Stimulated activated naive CD4-positive, alpha-beta T cell treated with Interleukin-2 at 50 U/mL for 16 hours (primary cell): ENCODE measurements around the gene MYBPC3.

ENCODE experiments used
- DNase-seq: peaks from one replicate; lab custom pipeline; 2025; lab: John Stamatoyannopoulos, UW

The MYBPC3 gene

GRCh38 chr11:47352556-47352955, at the start of gene MYBPC3:
Gene MYBPC3 (minus strand): TSS chr11:47352702. CDS start chr11:47352647, 55 bp downstream.
- no peak for DNase-seq

- no peak for DNase-seq
Observed at GRCh38 chr11:47400768-47401279, 48.3 kb upstream of the MYBPC3 start.

DNA sequence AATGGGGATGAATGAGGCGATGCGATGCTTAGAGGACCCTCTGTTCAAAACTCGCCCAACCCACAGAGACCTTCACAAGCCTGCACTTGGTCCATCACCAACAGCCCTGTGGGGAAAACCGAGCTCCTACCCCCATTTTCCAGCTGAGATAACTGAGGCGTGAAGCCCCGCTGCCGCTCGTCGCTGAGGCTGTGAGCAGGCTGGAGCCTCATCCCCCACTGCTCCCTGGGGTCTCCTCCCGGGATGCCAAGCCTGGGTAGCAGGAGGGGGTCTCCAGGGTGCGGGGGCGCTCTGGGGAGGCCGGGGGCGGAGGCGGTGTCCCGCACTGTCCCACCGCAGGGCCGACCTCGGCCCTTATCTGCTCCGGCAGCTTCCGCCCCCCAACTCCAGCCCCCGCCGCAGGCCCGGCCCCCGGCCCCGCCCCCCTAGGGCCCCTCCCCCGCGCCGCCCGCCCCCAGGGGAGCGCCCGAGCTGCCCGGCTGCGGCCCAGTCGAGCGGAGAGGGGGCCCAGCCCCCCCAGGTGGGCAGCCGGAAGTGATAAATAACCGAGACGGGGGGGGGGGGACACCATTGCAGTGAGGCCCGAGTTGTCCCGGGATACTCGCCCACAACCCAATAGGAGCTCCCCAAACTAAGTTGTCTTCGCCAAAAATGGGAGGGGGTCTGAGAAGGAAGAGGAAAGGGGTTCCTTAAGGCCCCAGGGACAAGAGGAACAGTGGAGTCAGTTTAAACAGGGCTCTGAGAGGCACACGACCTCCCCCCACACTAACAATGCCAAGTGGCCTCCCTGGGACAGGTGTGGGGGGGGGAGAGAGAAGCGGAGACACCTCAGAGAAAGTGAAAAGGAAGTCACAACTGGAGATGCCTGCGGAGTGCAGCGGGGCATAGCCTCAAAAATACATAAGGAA, 47.6 kb upstream of the MYBPC3 start:
- peak; percentile 24 for DNase-seq

GRCh38 chr11:47398551-47398950, 46.0 kb upstream of the MYBPC3 start:
- DNase-seq, result no peak

DNA sequence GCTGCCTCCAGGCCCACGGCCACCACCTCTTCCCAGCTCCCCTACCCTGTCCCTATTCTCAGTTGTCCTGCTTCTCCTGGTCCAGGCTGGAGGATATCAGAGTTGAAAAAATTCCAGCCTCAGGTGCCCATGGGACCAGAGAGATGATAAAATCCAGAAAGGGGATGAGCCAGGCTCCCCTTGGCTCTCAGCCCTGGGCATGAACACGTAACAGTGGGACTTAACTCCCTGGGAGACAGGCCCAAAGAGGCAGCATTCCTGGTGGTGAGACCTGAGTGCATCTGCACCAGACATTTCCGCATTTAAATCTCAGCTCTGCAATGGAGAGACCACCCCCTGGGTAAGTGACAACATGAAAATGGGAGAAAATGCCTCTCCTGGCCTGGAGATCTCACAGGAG, 45.5 kb upstream of the MYBPC3 start:
- DNase-seq, result no peak

- DNase-seq, result no peak
Observed at GRCh38 chr11:47396049-47396320, 43.5 kb upstream of the MYBPC3 start.

- DNase-seq, result no peak
Observed at GRCh38 chr11:47395223-47396048, 42.9 kb upstream of the MYBPC3 start.

DNA sequence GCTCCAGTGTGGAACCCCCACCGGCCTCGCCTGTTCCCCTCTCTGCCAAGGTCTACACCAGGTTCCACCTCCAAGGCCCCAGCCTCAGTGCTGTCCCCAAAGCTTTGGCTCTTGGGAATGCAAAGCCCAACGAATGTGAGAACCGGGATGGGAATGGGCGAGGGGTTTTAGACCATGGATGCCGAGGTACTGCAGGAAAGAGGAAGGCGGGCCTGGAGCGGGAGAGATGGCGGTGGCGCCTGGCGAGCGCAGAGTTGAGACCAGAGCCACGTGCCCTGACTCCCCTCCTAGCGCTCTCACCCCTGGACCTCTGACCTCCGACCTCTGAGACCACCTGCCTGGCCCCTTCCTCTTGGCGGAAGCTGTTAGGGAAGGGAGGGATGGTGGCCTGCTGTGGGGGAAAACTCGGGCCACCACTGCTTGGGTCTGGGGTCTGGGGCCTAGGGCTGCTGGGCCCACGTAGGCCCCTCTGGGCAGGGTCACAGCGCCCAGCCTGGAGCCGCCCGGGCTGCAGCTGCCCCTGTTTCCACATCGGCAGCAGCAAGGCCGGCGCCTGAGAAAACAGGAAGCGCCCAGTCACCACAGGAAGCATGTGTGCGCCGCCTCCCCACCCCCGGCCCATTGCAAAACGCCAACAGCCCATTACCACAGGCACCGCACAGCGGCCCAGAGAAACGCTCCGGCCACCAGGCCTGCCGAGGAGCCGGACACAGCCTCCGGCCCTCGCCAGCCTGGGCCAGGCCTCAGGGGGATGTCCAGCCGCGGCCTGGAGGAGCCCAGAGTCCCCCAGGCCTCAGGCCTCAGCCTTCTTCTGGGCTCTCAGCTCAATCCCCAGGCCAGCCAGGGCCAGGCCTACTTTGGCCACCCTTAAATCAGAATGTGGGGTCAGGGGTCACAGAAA, 42.1 kb upstream of the MYBPC3 start:
- DNase-seq, result peak; percentile 64

DNA sequence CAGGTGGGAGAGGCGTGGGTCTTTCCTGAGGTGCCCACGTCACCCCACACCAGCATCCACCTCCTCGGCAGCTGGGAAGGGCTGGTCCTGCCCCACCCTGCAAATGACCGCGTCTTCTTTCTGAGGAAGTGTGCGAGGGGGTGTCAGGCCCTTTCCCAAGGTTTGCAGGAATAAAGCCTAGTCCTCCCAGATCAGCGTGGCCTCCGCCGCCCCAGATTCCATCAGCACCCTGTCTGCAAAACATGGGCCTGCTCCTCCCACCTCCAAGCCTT, 41.5 kb upstream of the MYBPC3 start:
- DNase-seq, result no peak

GRCh38 chr11:47393163-47394049, 40.9 kb upstream of the MYBPC3 start:
- DNase-seq, result no peak

DNA sequence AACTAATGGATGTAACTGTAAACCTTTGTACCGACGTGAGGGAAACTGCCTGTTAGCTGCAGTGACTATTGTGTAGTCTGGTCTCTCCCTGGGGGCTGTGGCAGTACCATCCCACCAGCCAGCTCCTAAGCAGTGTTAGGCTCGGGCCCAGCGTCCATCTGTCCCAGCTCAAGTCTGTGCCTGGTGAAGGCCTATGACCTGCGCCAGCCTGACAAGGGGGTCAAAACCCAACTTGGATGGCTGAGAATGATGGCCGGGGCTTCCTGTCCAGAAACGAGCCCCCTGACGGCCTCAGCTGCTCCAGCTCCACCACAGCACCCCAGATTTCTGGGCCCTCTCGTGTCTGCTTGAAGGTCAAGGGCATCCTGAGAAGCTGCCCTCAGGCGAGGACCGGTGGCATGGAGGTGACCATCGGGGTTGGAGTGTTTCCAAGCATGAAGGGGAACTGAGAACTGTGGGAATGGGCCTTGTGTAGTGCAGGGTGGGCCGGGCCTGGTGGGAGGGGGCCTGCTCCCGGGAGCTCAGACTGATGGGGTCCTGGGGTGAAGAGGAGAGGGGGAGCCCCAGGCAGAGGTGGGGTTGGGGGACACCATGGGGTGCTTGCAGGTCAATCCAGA, 40.2 kb upstream of the MYBPC3 start:
- DNase-seq, result no peak

DNA sequence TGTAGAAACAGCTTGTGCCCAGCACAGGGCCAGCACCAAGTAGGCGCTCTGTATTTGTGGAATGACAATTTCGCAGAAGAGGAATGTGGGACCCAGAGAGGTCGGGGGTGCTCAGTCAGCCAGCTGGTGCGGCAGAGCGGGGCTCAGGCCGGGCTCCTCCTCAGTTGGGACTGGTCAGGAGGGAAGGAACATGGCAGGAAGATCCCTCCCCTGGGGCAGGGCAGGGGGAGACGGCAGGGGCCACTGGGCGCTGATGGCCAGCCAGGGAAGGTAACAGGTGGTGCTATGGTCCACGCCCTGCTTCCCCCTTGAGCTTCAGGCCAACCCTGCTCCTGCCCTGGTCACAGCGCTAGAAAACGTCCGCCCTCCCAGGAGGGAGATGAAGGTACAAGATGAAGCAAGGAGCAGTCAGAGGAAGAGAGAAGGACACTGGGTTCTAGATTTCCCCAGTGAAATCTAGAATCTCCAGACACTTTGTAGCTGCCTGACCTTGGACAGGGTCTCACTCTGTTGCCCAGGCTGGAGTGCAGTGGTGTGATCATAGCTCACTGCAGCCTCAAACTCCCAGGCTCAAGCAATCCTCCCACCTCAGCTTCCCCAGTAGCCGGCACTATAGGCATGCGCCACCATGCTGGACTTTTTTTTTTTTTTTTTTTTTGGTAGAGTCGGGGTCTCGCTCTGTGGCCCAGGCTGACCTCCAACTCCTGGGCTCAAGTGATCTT, 39.4 kb upstream of the MYBPC3 start:
- no peak for DNase-seq

GRCh38 chr11:47391077-47391583, 38.6 kb upstream of the MYBPC3 start:
- DNase-seq, result no peak

GRCh38 chr11:47390422-47390760, 37.9 kb upstream of the MYBPC3 start:
- no peak for DNase-seq

DNA sequence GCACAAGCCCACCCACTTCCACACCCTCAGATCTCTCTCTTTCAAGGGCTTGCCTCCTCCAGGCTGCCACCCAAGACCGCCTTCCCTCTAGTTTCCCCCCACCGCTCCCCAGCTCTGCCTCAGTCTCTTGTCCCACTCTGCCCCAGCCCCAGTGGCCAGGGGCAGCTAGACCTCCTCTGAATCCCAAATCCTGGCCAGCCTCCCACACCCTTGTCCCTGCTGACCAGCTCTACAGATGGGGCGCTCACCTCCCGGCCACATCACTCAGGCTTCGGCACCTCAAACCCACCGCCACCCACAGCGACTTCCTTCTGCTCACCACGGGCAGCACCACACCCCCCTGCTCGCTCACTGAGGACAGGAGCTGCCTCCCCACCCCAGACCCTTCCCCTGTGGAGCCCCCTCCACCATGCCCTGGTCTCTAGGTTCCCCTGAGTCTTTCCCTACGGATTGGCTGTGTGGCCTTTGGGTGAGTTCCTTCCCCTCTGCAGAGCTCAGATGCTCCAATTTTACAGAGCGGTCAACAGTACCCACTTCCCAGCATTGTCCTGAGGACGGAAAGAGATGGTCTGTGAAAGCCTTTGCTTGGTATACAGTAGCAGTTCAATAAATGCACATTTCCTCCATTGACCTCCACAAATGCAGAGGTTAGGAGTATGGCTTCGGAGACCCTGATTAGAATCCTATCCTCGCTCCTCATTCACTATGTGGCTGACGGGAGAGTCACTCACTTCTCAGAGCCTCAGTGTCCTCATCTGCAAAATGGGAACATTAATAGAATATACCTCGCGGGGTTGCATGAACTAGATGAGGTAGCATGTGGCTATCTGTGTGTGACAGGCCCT, 37.3 kb upstream of the MYBPC3 start:
- DNase-seq, result no peak

GRCh38 chr11:47388697-47389576, 36.4 kb upstream of the MYBPC3 start:
- no peak for DNase-seq

GRCh38 chr11:47387944-47388696, 35.6 kb upstream of the MYBPC3 start:
- no peak for DNase-seq
